Measurements from ENCODE around the gene UNC80. TPM values are rescaled to one million over a fixed set of nuclear protein-coding genes. Genes with fewer than 3 reads are reported as not detected.

The UNC80 gene
- total RNA-seq, 1 experiment from 2014 or later = not detected

DNA sequence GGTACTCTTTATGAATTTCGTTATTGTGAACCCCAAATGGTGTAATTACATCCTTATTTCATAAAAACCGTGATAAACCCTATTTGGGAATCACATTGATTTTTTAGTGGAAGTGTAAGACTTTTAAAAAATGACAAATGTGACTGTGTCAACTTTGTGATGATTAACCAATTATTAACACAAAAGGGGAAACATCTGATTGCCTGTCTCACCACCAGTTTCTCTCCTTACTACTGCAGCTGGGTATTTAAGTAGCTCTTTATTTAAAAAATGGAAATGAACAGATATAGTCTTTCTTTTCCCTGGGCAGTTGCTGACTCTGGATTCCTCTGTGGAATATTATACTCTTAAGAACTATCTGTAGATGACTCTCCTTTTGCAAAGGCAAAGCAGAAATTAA, 219.2 kb downstream of the UNC80 start:
- Histone ChIP-seq H3K4me2 (ENCODE audit: low read length) (no peak overlapping the region), H3K79me2 (ENCODE audit: low read length) (no peaks in the 10 kb centered on the region), H3F3A (ENCODE audit: low read length, unreplicated experiment) (no peaks in the 10 kb centered on the region), H3K27me3 (ENCODE audit: low read length) (peaks cover 59% of the 10 kb centered on the region), H3K9me3 (ENCODE audit: low read length) (no peaks in the 10 kb centered on the region), H3K9ac (ENCODE audit: low read length) (no peak overlapping the region), H3K36me3 (ENCODE audit: low read depth, low read length) (no peaks in the 10 kb centered on the region), H4K20me1 (ENCODE audit: low read length) (no peaks in the 10 kb centered on the region), H3K4me1 (ENCODE audit: insufficient read depth, low read length) (no peaks in the 10 kb centered on the region), H2AFZ (ENCODE audit: low read length) (no peak overlapping the region), H3K4me3 (ENCODE audit: low read length) (no peak overlapping the region), H3K9me2 (replicated peaks; ENCODE audit: low read length) (no peaks in the 10 kb centered on the region), H3K27ac (ENCODE audit: low read length) (no peak overlapping the region)
- intact Hi-C loops (cut with micrococcal nuclease) = no loop called here
- no peak for ATAC-seq
- ChIA-PET POLR2A (ENCODE audit: unreplicated experiment) (no interaction called here), CTCF (no interaction called here)
- BruUV-seq (replicated peaks) = no TSS peak
- DNase-seq = no peak
- no peak for TF ChIP-seq EZH2 (IDR thresholded peaks at IDR 0.05; ENCODE audit: low read length, unreplicated experiment)
- no peak for TF ChIP-seq EZH2phosphoT487 (IDR thresholded peaks at IDR 0.05; ENCODE audit: borderline replicate concordance, low read length)
- TF ChIP-seq, protein P1, sequence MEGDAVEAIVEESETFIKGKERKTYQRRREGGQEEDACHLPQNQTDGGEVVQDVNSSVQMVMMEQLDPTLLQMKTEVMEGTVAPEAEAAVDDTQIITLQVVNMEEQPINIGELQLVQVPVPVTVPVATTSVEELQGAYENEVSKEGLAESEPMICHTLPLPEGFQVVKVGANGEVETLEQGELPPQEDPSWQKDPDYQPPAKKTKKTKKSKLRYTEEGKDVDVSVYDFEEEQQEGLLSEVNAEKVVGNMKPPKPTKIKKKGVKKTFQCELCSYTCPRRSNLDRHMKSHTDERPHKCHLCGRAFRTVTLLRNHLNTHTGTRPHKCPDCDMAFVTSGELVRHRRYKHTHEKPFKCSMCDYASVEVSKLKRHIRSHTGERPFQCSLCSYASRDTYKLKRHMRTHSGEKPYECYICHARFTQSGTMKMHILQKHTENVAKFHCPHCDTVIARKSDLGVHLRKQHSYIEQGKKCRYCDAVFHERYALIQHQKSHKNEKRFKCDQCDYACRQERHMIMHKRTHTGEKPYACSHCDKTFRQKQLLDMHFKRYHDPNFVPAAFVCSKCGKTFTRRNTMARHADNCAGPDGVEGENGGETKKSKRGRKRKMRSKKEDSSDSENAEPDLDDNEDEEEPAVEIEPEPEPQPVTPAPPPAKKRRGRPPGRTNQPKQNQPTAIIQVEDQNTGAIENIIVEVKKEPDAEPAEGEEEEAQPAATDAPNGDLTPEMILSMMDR (conservative IDR thresholded peaks at IDR 0.05; ENCODE audit: low read depth, low read length) = no peak

DNA sequence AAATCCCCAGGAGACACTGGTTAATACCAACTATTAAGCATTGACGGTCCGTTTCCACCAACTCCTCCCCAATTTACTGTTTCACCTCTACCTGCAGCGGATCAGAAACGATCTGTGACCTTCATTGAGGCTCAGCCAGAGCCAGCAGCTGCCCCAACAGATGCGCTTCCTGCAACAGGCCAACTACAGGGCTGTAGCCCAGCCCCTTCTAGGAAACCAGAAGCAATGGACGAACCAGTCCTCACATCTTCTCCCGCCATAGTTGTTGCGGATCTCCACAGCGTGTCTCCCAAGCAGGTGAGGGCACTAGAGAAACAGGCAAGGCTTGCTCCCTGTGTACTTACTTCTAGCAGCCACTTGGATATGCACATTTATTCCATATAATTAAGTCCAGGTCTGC, 222.3 kb downstream of the UNC80 start:
- H3K4me3 ChIP-seq (ENCODE audit: low read length) = no peak overlapping the region
- H3K9me3 ChIP-seq (ENCODE audit: low read length) = no peaks in the 10 kb centered on the region
- H2AFZ ChIP-seq (ENCODE audit: low read length) = no peak overlapping the region
- ATAC-seq = no peak
- BruUV-seq (replicated peaks) = no TSS peak
- no peak for TF ChIP-seq EZH2phosphoT487 (IDR thresholded peaks at IDR 0.05; ENCODE audit: borderline replicate concordance, low read length)
- no peak for TF ChIP-seq EZH2 (IDR thresholded peaks at IDR 0.05; ENCODE audit: low read length, unreplicated experiment)
- TF ChIP-seq, protein P1 (conservative IDR thresholded peaks at IDR 0.05; ENCODE audit: low read depth, low read length) = no peak
- CTCF ChIA-PET = no interaction called here
- H3K9ac ChIP-seq (ENCODE audit: low read length) = no peak overlapping the region
- intact Hi-C loops (cut with micrococcal nuclease) = no loop called here
- no peak overlapping the region for H3K4me2 ChIP-seq (ENCODE audit: low read length)
- no peaks in the 10 kb centered on the region for H3K36me3 ChIP-seq (ENCODE audit: low read depth, low read length)
- H3K27ac ChIP-seq (ENCODE audit: low read length) = no peak overlapping the region
- no peaks in the 10 kb centered on the region for H3K79me2 ChIP-seq (ENCODE audit: low read length)
- H3K9me2 ChIP-seq (replicated peaks; ENCODE audit: low read length) = no peaks in the 10 kb centered on the region
- peaks cover 33% of the 10 kb centered on the region; the same call in 1 of the 2 replicates for H3K27me3 ChIP-seq (ENCODE audit: low read length)
- H3F3A ChIP-seq (ENCODE audit: low read length, unreplicated experiment) = no peaks in the 10 kb centered on the region
- POLR2A ChIA-PET (ENCODE audit: unreplicated experiment) = no interaction called here
- DNase-seq = no peak
- H3K4me1 ChIP-seq (ENCODE audit: insufficient read depth, low read length) = no peaks in the 10 kb centered on the region
- H4K20me1 ChIP-seq (ENCODE audit: low read length) = no peaks in the 10 kb centered on the region

DNA sequence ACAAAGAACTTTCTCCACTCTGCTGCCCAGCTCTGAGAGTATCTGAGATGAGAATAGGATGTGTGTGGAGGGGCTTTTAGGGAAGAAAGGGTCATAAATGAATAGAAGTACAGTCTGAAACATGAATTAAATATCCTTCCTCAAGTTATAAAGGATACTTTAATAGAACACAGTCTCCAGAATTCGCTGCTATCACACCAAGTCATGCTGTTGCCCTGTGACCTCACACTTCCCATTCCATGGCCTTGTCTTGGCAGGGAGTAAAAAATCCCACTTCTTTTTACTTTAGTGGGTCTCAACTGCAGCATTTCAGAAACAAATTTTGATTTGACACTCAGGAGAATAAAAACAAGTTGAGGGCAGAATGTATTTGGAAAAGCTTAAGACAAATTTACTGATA, 227.0 kb downstream of the UNC80 start:
- CTCF ChIA-PET = no interaction called here
- Histone ChIP-seq H3K27me3 (ENCODE audit: low read length) (0 out of 2 replicates have a peak, but pooled peaks cover 6% of the 10 kb centered on the region), H3K4me3 (ENCODE audit: low read length) (no peak overlapping the region), H3K27ac (ENCODE audit: low read length) (no peak overlapping the region), H4K20me1 (ENCODE audit: low read length) (0 out of 2 replicates have a peak, but pooled peaks cover under 1% of the 10 kb centered on the region), H3F3A (ENCODE audit: low read length, unreplicated experiment) (no peaks in the 10 kb centered on the region), H3K9ac (ENCODE audit: low read length) (no peak overlapping the region), H3K36me3 (ENCODE audit: low read depth, low read length) (no peaks in the 10 kb centered on the region), H3K9me3 (ENCODE audit: low read length) (no peaks in the 10 kb centered on the region), H3K9me2 (replicated peaks; ENCODE audit: low read length) (no peaks in the 10 kb centered on the region), H3K4me1 (ENCODE audit: insufficient read depth, low read length) (peaks cover 9% of the 10 kb centered on the region), H2AFZ (ENCODE audit: low read length) (no peak overlapping the region), H3K4me2 (ENCODE audit: low read length) (no peak overlapping the region), H3K79me2 (ENCODE audit: low read length) (peaks cover 12% of the 10 kb centered on the region)
- DNase-seq (no peak), ATAC-seq (no peak)
- intact Hi-C loops (cut with micrococcal nuclease) = no loop called here
- POLR2A ChIA-PET (ENCODE audit: unreplicated experiment) = no interaction called here
- TF ChIP-seq EZH2phosphoT487 (IDR thresholded peaks at IDR 0.05; ENCODE audit: borderline replicate concordance, low read length) = no peak
- no peak for TF ChIP-seq EZH2 (IDR thresholded peaks at IDR 0.05; ENCODE audit: low read length, unreplicated experiment)
- TF ChIP-seq, protein P1 (conservative IDR thresholded peaks at IDR 0.05; ENCODE audit: low read depth, low read length) = no peak
- BruUV-seq (replicated peaks) = no TSS peak
